NCI-H2107 (cell line): ENCODE measurements around the gene XPO4.
A peak's percentile ranks its signal among the peaks of the same experiment; 100 is the strongest.

Source experiments
- DNase-seq: peaks from one replicate; lab custom pipeline; 2025; lab: John Stamatoyannopoulos, UW

The XPO4 gene

DNA sequence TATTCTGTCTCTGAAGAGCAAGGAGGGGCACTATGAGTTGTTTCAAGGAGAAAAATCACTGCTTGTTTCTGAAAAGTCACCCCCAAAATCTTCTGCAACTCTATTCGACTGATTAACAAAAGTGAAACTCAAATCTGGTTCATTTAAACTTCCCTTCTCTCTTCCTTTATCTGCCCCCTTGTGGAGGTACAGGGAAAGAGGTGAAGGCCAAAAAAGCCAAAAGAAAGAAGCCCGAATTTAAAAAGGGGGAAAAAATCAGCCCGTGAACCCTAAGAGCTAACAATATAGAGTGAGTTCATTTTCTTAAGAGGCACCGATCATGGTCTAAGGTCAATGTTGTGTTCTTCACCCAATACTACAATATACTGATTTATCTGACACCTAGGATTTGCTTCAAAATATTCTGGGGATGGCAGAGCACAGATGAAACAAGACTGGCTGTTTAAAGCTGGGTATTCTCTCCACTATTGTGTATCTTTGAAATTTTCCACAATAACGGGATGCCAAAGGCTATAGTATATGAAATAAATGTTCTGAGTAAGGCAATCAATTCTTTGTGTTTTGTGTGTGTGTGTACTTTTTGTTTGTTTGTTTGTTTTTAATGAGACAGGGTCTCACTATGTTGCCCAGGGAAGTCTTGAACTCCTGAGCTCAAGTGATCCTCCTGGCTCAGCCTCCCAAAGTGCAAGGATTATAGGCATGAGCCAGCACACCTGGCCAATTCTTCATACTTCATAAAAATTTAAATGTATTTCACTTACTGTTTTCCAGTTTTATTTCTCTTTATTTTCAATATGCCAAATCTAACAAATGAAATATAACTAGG is 73.8 kb downstream of the XPO4 start:
- DNase-seq: peak; percentile 15

DNA sequence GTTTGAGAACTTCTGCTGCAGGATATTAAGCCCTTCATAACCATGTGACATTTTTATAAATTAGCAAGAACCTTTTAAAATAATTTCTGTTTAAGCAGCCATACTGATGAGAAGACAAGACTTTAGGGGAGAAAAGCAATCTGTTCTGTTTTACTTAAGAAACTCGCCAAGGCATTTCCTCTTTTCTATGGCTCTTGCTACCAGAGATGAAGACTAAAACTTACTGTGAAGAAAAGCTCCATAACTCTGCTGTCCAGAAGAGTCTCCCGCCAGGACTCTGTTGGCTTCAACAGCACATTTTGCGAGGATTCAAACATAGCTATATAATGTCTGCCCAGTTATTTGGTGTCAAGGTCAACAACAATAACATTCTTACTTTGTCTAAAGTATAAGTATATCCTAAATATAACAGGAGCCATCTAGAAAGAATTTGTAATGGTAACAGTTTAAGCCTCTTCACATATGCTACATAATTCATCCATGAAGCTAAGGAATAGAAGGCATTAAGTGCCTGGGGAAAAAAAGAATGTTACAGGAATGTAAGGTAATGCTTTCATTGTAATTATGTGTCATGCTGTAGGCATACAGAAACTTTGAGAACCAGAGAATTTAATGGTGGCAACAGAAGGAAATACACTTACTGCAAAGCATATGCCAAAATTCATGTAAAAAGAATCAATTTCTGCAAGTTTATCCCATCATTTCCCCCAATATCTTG is 75.5 kb downstream of the XPO4 start:
- DNase-seq: no peak

DNA sequence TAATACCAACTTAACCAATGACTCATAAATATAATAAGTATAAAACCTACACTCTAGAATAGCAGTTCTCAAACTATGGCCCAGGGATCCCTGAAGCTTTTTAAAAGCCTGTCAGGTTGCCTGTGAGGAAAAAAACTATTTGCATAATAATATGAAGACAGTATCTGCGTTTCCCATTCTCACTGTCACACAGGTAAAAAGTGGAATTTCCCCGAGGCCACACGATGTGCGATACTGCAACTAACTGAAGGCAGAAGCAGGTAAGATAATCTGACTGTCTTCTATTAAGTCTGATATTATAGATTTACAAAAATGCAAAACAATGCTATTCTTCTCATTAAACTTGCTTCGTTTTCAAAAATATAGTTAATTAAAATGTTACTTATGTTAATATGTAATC is 76.2 kb downstream of the XPO4 start:
- no peak for DNase-seq

- no peak for DNase-seq
Observed at GRCh38 chr13:20825477-20825875, 77.1 kb downstream of the XPO4 start.

DNA sequence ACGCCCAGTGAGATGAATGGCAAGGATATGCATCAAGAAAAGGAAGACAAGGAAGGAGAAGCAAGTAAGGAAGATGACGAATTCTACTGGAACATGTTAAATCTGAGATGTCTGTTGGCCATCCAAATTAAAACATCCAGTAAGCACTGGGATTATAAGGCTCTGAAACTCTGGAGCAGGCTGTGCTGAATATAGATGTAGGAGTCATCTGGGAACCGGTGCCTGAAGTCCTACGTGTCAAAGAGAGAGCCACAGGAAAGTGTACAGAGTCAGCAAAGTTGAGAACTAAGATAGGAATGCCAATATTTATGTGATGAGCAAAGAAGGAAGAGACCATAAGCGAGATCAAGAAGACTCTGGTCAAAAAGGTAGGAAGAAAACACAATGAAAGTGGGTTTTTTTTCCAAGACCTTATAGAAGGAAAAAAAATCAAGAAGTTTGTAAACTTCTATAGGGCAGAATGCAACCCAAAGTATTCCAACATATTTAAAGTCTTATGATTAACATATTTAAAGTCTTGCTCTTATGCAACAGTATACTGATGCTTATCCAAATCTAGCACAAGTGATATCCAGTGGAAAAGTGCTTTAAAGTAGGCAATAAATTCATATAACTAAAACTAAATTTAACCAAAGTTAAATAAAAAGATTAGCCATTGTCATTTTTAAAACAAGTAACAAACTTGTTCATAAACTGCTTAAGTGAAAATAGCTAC is 77.6 kb downstream of the XPO4 start:
- no peak for DNase-seq

- no peak for DNase-seq
Observed at GRCh38 chr13:20823071-20823470, 79.5 kb downstream of the XPO4 start.

DNA sequence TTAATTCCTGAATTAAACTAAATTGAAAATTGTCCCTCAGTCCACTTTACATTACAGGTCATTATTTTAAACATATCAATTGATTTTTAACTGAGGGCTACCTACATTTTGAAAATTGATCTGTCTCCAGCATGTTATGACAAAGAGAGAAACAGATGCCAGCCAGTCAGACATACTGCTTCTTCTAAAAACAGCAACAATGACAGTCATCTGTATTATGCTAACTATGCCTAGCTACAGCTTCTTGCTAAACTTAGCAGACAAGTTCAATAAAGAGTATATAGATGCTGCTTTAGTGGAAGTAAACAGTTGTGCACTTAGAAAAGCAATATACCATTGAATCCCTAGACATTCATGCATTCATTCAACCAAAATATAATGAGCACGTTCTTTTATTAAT is 80.1 kb downstream of the XPO4 start:
- DNase-seq: no peak

DNA sequence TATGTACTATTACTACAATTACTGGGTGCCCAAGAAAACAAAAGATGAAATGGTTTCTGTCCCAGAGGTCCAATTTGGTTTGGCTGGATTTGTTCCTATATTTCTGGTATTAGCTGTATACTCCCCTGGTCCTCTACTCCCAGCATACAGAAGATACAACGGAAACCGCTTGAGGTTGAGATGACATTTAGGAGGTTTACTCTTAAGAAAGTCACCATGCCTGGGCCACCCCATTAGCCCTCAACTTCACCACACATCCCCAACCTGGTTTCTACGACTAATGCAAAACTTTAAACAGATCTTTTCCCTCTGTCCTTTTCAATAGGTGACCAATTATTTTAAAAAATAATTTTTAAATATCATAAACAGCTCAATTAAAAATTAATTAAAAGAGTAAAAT is 82.8 kb downstream of the XPO4 start:
- no peak for DNase-seq

GRCh38 chr13:20815464-20815863 is 87.1 kb downstream of the XPO4 start:
- DNase-seq: no peak

- DNase-seq: no peak
Observed at GRCh38 chr13:20814224-20814910, 88.2 kb downstream of the XPO4 start.

DNA sequence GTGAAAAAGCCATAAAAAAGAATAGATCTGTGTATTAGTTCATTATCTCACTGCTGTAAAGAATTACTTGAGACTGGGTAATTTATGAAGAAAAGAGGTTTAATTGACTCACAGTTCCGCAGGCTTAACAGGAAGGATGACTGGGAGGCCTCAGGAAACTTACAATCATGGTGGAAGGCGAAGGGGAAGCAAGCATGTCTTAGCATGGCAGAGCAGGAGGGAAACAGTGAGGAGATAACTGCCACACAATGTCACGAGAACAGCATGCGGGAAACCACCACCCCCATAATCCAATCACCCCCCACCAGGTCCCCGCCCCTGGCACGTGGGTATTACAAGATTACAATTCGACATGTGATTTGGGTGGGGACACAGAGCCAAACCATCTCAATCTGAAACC is 89.7 kb downstream of the XPO4 start:
- no peak for DNase-seq

DNA sequence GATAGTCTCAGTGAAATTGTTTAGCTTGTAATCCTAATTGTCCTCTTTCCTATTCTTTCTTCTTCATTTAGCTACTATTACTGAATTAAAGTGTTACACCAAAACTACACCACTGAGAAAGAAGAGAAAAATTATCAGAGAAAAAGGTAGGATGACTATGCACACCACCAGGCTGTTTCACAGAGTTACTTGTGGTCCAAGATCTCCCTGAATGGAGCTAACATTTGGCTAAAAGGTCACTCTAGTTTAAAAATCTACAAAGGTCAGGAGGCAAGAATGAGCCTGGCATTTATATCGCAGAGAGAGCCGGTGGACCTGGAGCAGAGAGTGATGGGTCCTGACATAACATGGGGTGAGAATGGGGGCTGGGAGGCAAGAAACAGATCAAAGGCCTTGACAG is 91.7 kb downstream of the XPO4 start:
- no peak for DNase-seq

DNA sequence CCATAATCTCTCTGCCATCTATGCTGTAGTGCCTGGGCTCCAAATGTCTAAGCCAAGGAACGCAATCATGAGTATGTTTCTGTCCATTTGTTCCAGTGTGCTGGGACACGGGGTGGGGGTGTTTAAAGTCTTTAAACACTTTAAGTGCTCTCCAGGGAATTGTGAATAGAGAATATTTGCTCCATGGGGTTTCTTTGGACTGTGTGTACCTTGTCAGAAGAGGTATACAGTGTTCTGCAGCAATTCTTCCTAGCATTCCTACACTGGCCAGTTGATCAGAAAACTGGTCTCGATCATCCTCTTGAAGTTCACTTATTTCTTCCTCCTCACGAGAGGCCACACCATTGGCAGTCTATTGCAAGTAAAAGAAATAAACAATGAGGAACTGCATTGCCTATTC is 93.7 kb downstream of the XPO4 start:
- no peak for DNase-seq

- DNase-seq: no peak
Observed at GRCh38 chr13:20803180-20803965, 99.2 kb downstream of the XPO4 start.

GRCh38 chr13:20801707-20802106 is 100.8 kb downstream of the XPO4 start:
- DNase-seq: no peak

DNA sequence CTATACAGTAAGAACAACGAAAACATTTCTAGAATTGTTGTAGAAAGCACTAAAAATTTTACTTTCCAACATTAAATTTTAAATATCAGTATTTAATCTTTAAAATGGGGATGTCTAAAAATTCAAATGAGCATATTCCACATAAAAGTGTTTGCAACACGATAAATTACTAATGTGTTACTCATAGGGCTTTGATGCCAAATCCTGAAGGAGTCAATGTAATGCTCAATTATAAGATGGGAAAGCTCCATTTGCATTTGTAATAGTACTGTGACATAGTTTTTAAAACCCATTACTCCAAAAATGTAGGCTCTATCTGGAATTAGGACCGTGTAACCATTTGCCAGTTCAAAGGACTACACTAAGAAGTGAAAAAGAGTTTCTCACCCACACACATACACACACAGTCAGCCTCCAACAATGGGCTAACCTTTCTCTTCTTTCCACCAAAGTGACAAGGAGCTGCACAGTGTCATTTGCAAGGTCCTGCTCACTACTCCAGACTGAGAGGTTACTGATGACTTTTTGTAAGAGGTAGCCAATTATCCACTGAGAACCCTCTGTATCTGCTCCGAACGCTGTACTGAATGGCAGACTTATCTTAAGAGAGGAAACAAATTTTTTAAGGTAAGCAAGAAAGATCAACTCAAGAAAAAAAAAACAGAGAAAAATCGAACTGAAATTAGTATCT is 102.7 kb downstream of the XPO4 start:
- DNase-seq: no peak

DNA sequence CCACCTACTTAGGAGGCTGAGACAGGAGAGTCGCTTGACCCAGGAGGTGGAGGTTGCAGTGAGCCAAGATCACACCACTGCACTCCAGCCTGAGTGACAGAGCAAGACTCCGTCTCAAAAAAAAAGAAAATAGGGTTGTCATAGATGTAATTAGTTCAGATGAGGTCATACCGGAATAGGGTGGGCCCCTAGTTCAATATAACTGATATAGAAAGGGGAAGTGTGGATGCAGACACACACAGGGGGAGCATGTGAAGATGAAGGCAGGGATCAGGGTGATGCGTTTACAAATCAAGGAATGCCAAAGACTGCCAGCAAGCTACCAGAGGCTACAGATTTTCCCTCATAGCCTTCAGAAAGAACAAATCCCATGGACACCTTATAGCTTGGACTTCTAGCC is 104.5 kb downstream of the XPO4 start:
- DNase-seq: no peak

- no peak for DNase-seq
Observed at GRCh38 chr13:20796791-20797508, 105.6 kb downstream of the XPO4 start.

DNA sequence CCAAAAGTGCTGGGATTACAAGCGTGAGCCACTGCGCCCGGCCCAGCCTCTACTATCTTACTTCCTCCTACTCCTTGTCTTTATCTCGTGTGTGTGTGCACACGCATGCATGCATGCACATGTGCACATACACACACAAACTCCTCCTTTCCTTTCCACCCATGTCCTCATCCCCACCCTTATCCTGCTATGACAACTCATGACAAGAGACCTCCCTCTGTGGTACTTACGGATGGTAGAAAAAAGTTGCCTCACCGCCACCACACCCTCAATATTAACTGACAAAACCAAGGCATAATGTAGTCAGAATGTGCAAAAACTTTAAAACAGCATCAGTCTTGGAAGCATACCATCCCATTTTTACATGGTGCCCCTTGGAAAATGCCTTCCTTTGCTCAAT is 112.9 kb downstream of the XPO4 start:
- DNase-seq: no peak

DNA sequence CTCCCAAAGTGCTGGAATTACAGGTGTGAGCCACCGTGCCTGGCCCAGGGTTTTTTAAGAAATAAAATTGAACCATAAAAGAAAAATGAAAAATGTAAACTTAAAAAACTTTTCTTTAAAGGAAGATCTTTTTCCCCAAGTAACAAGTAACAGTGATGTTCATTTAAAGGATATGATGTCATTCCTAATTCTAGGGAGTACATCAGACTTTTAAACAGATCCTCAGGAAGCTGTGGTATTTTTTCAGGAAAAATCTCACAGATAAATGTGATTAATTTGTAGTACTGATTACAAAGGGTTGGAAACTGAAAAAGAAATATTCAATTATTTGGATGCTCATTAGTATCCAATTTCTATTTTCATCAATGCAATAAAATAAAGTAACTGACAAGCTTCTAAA is 114.2 kb downstream of the XPO4 start:
- no peak for DNase-seq
